AG09309 (cell line): ENCODE measurements around the gene PRMT1.

Experiments used
- DNase-seq: peaks from one replicate; pipeline ENCODE4 v3.0.0-alpha.2; 2010; ENCODE audit warnings: low read depth
- H3K4me3 ChIP-seq: 2 replicates; pipeline ENCODE4 v1.5.1; 2011; ENCODE audit warnings: mild to moderate bottlenecking, low read depth, low read length, moderate library complexity; ENCODE audit not compliant: control insufficient read depth
- CTCF ChIP-seq: IDR thresholded peaks from 2 replicates; pipeline ENCODE4 v1.5.1; 2011; ENCODE audit warnings: mild to moderate bottlenecking, low read depth, low read length, inconsistent platforms; ENCODE audit not compliant: insufficient read depth, control insufficient read depth; ENCODE audit errors: missing control alignments

PRMT1 gene

GRCh38 chr19:49730166-49730565 is 53.1 kb downstream of the PRMT1 start:
- no peak for TF ChIP-seq CTCF
- H3K4me3 ChIP-seq = no peak overlapping the region
- DNase-seq = no peak
